HepG2 (cell line): ENCODE data around the gene GLT1D1. TPM values are rescaled to one million over a fixed set of nuclear protein-coding genes. Genes with fewer than 3 reads are reported as not detected.

ENCODE experiments used
- AHR ChIP-seq: IDR thresholded peaks from 2 replicates; pipeline ENCODE4 v1.6.1; 2018; ENCODE audit warnings: missing genetic modification reagents, missing compliant biosample characterization
- FOXJ3 ChIP-seq: sonication (generic); formaldehyde crosslinking; IDR thresholded peaks from 2 replicates; pipeline ENCODE4 v1.4.0; 2020; ENCODE audit warnings: missing genetic modification reagents, mild to moderate bottlenecking, borderline replicate concordance
- HDAC2 ChIP-seq: sonication (generic); formaldehyde crosslinking; IDR thresholded peaks from 2 replicates; pipeline ENCODE4 v1.4.0; 2020; ENCODE audit warnings: missing genetic modification reagents
- KMT2B ChIP-seq: IDR thresholded peaks from 2 replicates; pipeline ENCODE4 v1.6.1; 2016; ENCODE audit warnings: missing genetic modification reagents, missing compliant biosample characterization
- MAFG ChIP-seq: sonication (generic); formaldehyde crosslinking; IDR thresholded peaks from 2 replicates; pipeline ENCODE4 v1.5.1; 2020; ENCODE audit warnings: mild to moderate bottlenecking, missing genetic modification reagents
- MIER2 ChIP-seq: IDR thresholded peaks from 2 replicates; pipeline ENCODE4 v1.6.1; 2016; ENCODE audit warnings: missing biosample characterization, missing genetic modification reagents
- MTF2 ChIP-seq: sonication (generic); formaldehyde crosslinking; IDR thresholded peaks from 2 replicates; pipeline ENCODE4 v1.5.0; 2020; ENCODE audit warnings: missing genetic modification reagents, borderline replicate concordance
- NR2F2 ChIP-seq: IDR thresholded peaks from 2 replicates; pipeline ENCODE4 v1.6.1; 2012; ENCODE audit warnings: low read depth, inconsistent platforms, borderline replicate concordance
- SIN3A ChIP-seq: IDR thresholded peaks from 2 replicates; pipeline ENCODE4 v1.6.1; 2011; ENCODE audit warnings: low read depth, mild to moderate bottlenecking, control low read depth, low read length, borderline replicate concordance
- ZNF207 ChIP-seq: fragments of 450-650 bp; IDR thresholded peaks from 2 replicates; pipeline ENCODE4 v1.6.1; 2016; ENCODE audit warnings: antibody characterized with exemption, borderline replicate concordance
- ZNF367 ChIP-seq: sonication (generic); formaldehyde crosslinking; IDR thresholded peaks from 2 replicates; pipeline ENCODE4 v1.4.0; 2020; ENCODE audit warnings: missing genetic modification reagents, borderline replicate concordance
- ZNF512B ChIP-seq: sonication (generic); formaldehyde crosslinking; IDR thresholded peaks from 2 replicates; pipeline ENCODE4 v1.5.1; 2020; ENCODE audit warnings: missing genetic modification reagents, mild to moderate bottlenecking, borderline replicate concordance
- ZNF580 ChIP-seq: IDR thresholded peaks from 2 replicates; pipeline ENCODE4 v1.6.1; 2016; ENCODE audit warnings: low read depth, borderline replicate concordance
- polyA plus RNA-seq, 8 experiments: library from polyadenylated mRNA; depleted of rRNA in 3 of 8; stranded (reverse) in 7 of 8; unstranded in 1 of 8; fragments of >200 nt; fragmentation: Illumina TruSeq in 4 of 8; extraction: Trizol in 4 of 8; gene quantifications; 2 replicates each; pipeline versions ENCODE4 v1.2.1 to v1.2.3, GENCODE V29; 2011 to 2016; ENCODE audit warnings: low read depth in 4 of 8, missing spikeins in 1 of 8, mixed read lengths in 1 of 8; ENCODE audit not compliant: insufficient read depth in 1 of 8
- total RNA-seq, 5 experiments: library from RNA; depleted of rRNA; stranded (reverse); fragments of >200 nt; fragmentation: Illumina TruSeq; extraction: Trizol; gene quantifications; 2 replicates each; pipeline ENCODE4 v1.2.3, GENCODE V29; 2016; ENCODE audit warnings: low read depth in 1 of 5
- TF ChIP-seq, protein P1 (sequence below), 2 experiments: IDR thresholded peaks; 2 replicates each; pipeline ENCODE4 v1.6.1; 2011 to 2012; ENCODE audit warnings: low read length in 2 of 2, borderline replicate concordance in 1 of 2, low read depth in 1 of 2, mild to moderate bottlenecking in 1 of 2, moderate library complexity in 1 of 2
- TF ChIP-seq, protein P2 (sequence below): sonication (generic); formaldehyde crosslinking; IDR thresholded peaks from 2 replicates; pipeline ENCODE4 v1.5.0; 2020; ENCODE audit warnings: missing genetic modification reagents
- TF ChIP-seq, protein P3 (sequence below): sonication (generic); formaldehyde crosslinking; IDR thresholded peaks from 2 replicates; pipeline ENCODE4 v1.5.0; 2020; ENCODE audit warnings: mild to moderate bottlenecking, missing genetic modification reagents

Gene GLT1D1
- total and polyA plus RNA-seq, 2 of the 13 experiments (the other 11 are each of a cell fraction or from before 2014, with no cell fraction given), result 0.09 to 0.17 TPM

DNA sequence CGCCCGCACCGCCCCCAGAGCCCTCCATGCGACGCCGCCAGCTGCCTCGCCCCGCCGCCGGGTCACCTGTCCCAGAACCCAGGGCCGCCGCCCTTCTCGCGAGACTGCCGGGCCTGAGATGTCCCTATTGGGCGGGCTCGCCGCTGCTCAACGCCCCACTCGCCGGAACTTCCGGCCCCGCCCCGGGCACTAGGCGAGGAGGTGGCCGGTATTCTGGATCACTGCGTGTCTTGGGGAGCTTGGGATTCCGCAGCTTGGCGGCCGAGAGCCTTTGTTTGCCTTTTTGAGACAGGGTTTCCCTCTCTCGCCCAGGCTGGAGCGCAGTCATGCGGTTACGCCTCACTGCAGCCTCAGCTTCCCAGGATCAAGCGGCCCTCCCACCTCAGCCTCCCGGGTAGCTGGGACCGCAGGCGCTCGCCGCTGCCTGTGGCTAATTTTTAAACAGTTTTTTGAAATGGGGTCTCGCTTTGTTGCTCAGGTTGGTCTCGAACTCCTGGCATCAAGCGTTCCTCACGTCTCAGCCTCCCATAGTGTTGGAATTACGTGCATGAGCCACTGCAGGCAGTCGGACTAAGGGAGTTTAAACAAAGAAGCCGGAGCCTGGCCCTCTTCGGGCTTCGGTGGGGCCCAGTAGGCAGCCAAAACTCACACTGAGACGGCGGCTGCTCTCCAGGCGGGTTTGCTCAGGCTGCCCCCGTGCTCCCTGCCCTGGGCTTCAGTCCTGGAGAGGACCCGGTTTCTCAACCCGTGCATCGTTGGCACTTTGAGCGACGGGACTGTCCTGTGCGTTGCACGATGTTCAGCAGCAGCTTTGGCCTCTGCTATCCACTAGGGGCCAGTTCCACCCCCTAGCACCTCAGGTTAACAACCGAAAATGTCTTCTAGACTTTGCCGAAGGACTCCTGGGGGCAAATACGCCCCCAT is 29.1 kb upstream of the GLT1D1 start, which contains the start of gene SLC15A4 (continued):
- TF ChIP-seq, protein P1, sequence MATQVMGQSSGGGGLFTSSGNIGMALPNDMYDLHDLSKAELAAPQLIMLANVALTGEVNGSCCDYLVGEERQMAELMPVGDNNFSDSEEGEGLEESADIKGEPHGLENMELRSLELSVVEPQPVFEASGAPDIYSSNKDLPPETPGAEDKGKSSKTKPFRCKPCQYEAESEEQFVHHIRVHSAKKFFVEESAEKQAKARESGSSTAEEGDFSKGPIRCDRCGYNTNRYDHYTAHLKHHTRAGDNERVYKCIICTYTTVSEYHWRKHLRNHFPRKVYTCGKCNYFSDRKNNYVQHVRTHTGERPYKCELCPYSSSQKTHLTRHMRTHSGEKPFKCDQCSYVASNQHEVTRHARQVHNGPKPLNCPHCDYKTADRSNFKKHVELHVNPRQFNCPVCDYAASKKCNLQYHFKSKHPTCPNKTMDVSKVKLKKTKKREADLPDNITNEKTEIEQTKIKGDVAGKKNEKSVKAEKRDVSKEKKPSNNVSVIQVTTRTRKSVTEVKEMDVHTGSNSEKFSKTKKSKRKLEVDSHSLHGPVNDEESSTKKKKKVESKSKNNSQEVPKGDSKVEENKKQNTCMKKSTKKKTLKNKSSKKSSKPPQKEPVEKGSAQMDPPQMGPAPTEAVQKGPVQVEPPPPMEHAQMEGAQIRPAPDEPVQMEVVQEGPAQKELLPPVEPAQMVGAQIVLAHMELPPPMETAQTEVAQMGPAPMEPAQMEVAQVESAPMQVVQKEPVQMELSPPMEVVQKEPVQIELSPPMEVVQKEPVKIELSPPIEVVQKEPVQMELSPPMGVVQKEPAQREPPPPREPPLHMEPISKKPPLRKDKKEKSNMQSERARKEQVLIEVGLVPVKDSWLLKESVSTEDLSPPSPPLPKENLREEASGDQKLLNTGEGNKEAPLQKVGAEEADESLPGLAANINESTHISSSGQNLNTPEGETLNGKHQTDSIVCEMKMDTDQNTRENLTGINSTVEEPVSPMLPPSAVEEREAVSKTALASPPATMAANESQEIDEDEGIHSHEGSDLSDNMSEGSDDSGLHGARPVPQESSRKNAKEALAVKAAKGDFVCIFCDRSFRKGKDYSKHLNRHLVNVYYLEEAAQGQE (IDR thresholded peaks at IDR 0.05; ENCODE audit: borderline replicate concordance in 1 of 2, low read depth in 1 of 2, low read length in 2 of 2), result peak in 1 of 2 experiments; percentile 58; a peak in 1 of 4 replicates
- no peak; the same call in 1 of the 2 replicates for TF ChIP-seq HDAC2 (CRISPR knock-in tag)
- TF ChIP-seq MTF2, result no peak
- no peak for TF ChIP-seq FOXJ3 (CRISPR knock-in tag)
- peak; percentile 82 for TF ChIP-seq KMT2B (CRISPR knock-in tag)
- no peak for TF ChIP-seq NR2F2
- peak; percentile 77; the same call in 1 of the 2 replicates for TF ChIP-seq SIN3A
- TF ChIP-seq ZNF512B, result 0 out of 2 replicates have a peak, but pooled peaks have one; percentile 36
- no peak for TF ChIP-seq MAFG (CRISPR knock-in tag)
- TF ChIP-seq ZNF207, result no peak
- TF ChIP-seq, protein P2, sequence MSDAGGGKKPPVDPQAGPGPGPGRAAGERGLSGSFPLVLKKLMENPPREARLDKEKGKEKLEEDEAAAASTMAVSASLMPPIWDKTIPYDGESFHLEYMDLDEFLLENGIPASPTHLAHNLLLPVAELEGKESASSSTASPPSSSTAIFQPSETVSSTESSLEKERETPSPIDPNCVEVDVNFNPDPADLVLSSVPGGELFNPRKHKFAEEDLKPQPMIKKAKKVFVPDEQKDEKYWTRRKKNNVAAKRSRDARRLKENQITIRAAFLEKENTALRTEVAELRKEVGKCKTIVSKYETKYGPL (CRISPR knock-in tag), result no peak
- TF ChIP-seq MIER2 (CRISPR knock-in tag), result no peak
- TF ChIP-seq, protein P3, sequence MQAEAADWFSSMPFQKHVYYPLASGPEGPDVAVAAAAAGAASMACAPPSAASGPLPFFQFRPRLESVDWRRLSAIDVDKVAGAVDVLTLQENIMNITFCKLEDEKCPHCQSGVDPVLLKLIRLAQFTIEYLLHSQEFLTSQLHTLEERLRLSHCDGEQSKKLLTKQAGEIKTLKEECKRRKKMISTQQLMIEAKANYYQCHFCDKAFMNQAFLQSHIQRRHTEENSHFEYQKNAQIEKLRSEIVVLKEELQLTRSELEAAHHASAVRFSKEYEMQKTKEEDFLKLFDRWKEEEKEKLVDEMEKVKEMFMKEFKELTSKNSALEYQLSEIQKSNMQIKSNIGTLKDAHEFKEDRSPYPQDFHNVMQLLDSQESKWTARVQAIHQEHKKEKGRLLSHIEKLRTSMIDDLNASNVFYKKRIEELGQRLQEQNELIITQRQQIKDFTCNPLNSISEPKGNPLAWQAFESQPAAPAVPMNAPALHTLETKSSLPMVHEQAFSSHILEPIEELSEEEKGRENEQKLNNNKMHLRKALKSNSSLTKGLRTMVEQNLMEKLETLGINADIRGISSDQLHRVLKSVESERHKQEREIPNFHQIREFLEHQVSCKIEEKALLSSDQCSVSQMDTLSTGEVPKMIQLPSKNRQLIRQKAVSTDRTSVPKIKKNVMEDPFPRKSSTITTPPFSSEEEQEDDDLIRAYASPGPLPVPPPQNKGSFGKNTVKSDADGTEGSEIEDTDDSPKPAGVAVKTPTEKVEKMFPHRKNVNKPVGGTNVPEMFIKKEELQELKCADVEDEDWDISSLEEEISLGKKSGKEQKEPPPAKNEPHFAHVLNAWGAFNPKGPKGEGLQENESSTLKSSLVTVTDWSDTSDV (CRISPR knock-in tag), result no peak; the same call in 1 of the 2 replicates
- TF ChIP-seq ZNF580 (CRISPR knock-in tag), result 0 out of 2 replicates have a peak, but pooled peaks have one; percentile 57
- TF ChIP-seq AHR (CRISPR knock-in tag), result 0 out of 2 replicates have a peak, but pooled peaks have one; percentile 18
- 0 out of 2 replicates have a peak, but pooled peaks have one; percentile 67 for TF ChIP-seq ZNF367 (CRISPR knock-in tag)
